GM18907 (cell line): Measurements from ENCODE around the gene GLDC.

Experiments
- ATAC-seq: cut with Tn5 transposase; IDR thresholded peaks from one replicate; pipeline ENCODE4 v1.9.1; 2021; ENCODE audit warnings: mild to moderate bottlenecking, moderate library complexity; ENCODE audit not compliant: unreplicated experiment

The GLDC gene

DNA sequence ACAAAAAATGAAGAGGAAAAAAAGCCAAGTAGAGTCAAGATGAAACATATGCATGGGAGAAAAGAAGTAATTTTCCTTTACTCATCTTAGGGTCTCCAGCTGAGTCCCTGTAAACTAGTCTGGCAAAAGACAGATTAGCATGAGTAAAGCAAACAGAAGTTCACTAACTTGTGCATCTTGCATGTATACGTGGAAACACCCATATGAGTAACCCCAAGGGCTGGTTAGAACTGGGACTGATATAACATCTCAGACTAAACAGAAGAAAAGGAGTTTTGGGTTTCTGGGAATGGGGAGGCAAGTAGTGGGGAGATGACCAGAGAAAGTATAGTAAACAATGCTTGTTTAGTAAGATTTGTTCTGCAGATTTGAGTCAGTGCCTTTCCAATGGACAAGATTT lies 20.1 kb upstream of the GLDC start:
- ATAC-seq = no peak

DNA sequence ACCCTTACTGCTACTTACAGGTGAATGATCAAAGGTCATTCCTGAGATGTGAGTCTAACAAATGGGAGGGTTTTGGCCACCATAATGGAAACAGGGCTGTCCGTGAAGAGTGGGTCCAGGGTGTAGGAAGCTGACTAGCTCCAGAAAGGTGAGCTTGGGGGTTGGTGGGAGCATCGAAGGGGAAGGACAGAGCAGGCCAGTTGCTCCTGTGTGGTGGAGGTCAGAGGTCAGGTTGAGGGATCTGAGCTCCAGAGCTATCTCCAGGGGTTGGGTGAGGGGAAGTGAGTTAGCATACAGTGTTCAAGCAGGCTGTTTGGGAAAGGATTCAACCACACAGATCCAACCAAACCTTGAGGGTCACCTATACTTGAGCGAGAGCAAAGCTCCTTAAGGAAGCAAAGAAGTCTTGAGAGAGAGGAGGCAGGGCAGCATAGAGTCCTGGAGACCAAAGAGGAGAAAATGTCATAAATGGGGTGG lies 18.7 kb upstream of the GLDC start:
- no peak for ATAC-seq

DNA sequence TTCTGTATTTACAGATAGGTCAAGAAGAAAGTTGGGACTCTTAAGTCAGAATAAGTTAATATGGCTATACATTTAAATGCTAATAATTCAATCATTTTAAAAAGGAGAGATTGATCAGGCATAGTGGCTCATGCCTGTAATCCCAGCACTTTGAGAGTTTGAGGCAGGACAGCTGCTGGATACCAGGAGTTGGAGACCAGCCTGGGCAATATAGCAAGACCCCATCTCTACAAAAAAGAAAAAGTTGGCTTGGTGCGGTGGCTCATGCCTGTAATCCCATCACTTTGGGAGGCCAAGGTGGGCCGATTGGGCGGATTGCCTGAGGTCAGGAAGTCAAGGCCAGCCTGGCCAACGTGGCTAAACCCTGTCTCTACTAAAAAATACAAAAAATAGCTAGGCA lies 15.0 kb upstream of the GLDC start:
- ATAC-seq = no peak

DNA sequence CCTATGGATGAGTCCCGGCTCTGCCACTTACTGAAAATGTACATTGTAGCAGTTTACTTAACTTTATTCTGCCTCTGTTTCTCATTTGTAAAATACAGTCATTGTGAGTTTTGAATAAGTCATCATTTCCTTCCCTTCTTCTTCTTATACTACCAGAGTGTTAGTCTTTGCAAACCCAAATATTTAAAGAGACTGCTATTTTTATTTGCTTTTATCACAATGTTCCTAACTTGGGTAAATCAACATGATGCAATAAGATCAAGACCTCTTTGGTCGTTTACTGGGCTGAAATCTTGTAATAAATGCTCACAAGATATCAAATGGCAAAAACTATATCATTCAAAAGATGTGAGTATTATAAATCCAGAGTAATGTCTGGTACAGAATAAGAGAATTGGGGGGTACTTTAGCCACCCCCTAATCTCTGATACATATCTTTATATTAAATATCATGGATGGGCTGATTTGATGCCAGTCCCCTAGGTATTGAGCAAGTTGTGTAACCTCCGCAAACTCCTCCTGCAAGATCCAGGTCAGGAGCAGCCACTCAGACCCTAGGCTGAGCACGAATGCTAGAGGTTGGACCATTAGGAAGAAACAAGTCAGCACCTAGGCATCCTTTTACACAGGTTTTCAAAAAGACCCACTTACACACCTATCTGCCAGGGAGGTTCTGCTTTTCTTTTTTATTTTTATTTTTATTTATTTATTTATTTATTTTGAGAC lies 13.3 kb upstream of the GLDC start:
- ATAC-seq = no peak

DNA sequence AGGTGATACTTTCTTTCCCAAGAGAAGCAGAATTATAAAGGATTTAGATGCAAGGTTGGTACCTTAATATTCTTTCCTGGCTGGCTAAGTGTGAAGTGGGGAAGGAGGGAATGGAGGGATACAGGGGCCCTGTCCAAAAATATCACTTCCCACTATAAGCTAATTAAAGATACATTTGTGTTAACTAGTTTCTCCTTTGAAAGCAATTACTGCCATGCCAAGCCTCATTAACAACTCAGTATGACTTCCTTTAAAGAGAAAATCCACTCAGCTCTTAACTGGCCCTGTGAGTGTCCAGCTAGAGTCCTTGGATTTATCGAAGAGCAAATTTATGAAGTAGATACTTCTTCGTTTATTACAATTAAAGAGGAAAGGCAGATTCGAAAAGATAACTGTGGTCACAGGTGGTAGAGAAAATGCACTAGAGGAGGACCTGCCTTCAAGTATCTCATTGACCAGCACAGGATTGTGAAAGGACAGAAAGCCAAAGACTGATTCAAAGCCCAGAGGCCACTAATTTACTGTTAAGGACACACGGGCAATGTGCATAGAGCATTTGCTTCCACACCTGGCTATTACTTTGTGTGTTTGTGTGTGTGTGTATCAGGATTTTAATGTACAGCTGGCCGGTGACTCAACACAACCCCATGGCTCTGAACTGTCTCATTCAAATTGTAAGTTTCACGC lies 11.2 kb upstream of the GLDC start:
- no peak for ATAC-seq

DNA sequence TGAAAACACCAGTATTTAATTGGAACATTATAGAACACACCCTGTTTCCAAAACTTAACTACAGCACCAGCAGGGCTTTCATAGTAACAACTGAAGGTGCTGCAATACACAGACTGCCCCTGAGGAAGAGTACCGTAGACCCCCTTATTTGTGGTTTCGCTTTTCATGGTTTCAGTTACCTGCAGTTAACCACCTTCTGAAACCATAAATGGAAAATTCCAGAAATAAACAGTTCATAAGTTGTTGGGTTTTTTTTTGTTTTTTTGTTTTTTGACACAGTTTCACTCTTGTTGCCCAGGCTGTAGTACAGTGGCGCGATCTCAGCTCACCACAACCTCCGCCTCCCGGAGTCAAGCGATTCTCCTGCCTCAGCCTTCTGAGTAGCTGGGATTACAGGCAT lies 9.5 kb upstream of the GLDC start:
- ATAC-seq = peak; percentile 85

DNA sequence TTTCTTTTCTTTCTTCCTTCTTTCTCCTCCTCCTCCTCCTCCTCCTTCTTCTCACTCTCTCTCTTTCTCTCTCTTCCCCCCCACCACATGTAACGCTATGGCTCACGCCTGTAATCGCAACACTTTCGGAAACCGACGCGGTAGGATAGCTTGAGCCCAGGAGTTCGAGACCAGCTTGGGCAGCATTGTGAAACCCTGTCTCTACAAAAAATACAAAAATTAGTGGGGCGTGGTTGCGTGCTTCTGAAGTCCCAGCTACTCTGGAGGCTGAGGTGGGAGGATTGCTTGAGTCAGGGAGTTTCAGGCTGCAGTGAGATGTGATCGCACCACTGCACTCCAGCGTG lies 736 bp upstream of the GLDC start:
- ATAC-seq = no peak

DNA sequence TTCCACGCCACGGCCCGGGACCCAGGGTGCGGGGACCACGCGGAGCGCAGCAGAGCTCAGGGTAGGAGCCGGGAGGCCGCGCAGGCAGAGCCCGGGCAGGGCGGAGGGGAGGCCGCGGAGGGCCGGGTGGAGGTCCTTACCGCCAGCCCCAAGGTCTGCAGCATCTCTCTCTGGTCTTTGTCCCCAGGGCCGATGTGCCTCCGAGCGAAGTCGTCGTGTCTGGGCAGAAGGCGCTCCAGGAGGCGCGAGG lies 499 bp downstream of the GLDC start:
- peak; percentile 44 for ATAC-seq

DNA sequence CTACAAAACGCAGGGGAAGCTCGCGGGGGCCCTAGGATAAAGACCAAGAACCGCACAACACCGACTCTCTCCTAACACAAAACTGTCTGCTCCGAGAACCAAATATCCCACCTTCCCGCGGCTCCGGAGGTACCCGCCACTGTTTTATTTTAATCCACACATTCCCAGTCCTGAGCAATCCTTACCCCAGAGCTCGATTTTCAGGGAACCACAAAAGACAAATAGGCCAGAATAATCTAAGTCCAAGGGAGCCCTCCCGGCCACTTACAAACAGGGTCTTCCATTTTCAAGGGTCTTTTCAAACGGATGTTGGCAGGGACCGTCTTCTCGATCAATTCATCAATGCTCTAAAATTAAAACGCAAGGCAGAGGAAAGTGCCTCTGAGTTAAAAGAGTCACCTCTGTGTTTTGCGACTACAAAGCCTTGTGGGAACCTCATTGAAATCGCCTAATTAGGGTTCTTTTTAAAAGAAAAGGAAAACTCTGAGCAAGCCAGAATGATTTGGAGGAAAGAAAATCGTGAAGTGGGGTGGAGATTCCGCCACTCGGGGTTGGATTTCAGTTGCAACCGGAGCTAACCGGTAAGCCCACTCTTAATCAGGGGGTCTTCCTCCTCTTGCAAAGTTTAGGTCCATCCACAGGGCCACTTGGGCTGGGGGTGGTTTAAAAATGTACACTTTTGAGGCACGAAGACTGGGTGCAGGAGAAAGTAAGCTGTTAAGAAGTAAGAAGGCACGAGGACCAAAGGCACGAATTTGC lies 1.0 kb downstream of the GLDC start:
- no peak for ATAC-seq

DNA sequence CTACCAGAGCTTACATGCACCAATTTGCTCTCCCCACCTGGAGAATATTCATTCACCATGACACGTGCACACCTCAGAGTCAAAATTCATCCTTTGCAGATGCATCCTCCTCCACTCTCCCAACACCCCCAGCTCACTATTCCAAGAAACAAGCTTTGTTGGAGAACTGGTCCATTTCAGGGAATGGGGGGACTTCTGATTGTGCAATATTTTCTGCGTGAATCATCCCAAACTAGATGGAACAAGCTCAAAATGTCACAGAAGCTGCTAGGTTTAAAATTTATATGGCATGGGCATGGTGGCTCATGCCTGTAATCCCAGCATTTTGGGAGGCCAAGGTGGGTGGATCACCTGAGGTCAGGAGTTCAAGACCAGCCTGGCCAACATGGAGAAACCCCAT lies 3.6 kb downstream of the GLDC start:
- ATAC-seq = no peak

DNA sequence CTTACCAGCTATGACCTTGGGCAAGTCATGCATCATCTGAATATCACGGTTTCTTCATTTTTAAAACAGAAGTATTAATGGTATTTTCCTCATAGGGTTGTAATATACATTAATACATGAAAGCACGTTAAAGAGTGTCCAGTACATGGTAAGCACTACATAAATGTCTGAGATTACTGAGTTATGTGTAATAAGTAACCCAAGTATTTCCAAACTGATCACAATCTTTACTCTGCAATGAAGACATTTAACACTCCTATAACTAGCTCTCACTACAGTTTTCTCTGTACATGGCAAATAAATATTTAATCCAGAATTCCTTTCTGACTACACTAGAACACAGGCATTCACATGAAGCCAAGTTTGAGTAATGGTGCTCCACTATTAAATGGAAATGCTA lies 4.0 kb downstream of the GLDC start:
- ATAC-seq = no peak

DNA sequence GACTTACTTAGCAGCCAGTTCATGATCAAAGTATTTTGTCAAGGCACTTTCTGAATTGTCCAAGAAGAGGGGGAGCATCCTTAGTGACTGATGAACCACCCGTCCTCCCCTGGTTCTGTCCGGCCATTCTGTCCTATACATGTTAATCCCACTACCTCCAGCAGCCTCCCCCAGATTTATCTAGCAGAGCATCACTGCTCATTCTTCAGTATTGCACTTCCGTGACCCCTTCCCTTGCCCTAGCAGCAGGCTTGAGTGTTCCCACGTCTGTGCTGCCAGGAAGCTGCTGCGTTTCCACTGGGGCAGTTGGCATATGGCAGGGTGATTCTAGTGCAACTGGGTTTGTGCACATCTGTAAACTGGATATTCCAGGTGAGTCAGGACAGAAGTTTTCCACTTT lies 4.5 kb downstream of the GLDC start:
- ATAC-seq = no peak

DNA sequence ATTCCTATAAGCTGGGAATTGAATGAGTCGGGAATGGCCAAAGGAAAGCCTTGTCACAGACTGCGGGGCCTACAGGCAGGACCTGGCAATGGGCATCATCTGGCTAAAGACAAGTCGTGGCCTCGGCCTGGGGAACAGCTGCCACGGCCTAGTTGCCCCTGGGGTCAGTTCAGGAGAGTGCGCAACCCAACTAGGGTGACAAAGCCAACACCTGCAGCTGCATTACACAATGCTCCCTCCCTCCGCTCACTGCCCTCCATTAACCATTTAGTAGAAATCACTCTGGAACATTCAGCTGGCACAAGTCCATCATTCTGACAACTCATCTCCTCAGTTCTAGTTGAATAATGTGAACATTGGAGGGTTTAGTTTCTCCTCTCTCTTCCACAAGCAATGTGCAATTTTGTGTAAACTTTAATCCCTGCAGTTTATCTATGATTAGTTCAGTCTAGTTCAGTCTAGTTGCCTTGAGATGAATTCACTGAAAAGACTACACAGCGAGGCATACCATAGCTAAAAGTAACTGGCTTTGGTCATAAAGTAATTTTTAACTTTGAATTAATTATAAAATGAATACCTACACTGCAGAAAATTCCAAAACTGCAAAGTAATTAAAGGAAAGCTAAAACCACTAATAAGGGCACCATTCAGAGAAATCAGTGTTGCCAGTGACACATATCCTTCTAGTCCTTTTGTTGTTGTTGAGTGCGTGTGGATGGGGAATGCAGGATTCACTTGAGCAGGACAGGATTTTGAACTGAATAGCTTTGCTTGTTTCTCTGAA lies 5.1 kb downstream of the GLDC start:
- no peak for ATAC-seq

DNA sequence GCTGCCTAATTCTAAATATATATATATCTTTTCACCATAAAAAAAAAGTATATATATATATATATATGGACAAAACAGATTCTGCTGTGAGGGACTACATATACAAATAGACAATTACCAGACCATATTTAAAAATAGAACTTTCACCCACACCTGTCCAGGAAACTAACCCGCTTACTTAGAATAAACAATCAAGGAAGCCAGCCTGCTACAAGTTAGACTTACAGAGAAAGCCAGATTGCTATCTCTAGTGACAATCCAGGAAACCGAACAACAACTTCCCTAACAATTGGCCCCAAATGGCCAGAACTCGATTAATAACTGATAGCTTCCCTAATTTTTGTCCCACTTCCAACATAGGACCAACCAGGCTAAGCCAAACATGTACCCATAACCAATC lies 5.9 kb downstream of the GLDC start:
- ATAC-seq = no peak

DNA sequence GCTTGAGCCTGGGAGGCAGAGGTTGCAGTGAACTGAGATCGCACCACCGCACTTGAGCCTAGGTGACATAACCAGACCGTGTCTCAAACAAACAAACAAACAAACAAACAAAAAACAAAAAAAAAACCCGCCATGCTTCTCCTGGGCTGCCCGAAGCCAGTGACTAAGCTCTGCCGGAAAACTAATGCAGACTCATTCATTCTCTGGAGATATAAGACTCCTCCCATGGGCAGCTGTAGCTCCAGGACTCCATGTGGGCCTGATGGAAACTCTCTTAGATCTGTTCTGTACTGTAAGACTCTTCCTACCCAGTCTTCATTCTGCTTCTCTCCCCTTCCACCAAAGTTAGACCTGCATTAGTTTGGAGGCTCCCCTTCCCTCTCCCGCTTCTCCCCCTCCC lies 11.1 kb downstream of the GLDC start:
- ATAC-seq = no peak

DNA sequence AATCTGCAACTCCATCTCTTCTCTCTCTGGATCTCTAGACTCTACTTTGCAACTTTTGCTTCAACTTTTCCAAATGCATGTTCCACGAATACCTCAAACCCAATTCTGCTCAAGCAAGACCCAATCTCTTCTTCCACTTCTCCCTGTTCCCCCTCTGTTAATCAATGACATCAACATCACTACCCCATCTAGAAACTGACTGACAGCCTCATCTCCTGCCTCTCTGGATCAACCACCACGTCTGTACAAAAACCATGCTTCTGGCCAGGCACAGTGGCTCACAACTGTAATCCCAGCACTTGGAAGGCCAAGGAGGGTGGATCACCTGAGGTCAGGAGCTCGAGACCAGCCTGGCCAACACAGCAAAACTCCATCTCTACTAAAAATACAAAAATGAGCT lies 12.2 kb downstream of the GLDC start:
- no peak for ATAC-seq

DNA sequence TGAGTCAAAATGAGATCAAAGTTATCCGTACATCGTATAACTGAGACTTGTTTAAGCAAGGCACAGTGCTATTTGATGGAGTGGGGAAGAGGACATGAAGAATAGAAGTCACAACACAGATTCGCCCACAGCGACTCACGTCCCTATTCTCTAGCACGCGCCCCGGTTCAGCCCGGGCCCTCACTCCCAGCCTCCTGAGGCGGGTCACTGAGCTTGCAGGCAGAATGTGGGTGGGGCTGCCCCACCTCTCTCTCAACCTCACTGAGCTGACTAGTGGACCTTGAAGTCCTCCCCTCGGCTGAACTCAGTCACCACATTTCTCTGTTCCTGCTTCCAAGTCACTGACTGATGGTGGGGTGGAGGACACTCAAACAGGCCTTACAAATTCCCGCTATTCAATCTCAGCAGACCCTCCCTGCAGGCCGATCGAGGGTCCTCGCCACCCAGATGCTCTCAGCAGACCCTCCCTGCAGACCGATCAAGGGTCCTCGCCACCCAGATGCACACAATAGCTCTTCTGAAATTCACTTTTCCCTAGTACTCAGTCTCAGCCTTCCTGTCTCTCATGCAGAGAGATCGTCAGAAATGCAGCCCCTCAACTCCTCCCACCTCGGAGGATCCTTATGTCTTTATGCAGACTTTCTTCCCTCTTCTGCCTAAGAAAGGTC lies 12.9 kb downstream of the GLDC start:
- peak; percentile 98 for ATAC-seq

DNA sequence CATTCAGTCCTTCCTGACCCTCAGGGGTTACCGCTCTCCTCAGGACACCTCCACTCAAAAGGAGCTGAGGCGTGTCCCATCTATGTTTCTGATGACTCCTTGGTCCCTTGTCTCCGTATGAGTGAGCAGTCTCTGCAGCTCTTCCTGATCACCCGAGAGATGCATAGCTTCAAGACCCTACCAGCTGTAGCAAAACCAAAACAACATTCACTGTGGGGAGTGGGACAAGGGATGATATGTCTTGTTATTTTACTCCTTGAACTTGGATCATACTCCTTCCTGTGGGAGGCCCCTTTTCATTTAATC lies 14.4 kb downstream of the GLDC start:
- peak; percentile 23 for ATAC-seq

DNA sequence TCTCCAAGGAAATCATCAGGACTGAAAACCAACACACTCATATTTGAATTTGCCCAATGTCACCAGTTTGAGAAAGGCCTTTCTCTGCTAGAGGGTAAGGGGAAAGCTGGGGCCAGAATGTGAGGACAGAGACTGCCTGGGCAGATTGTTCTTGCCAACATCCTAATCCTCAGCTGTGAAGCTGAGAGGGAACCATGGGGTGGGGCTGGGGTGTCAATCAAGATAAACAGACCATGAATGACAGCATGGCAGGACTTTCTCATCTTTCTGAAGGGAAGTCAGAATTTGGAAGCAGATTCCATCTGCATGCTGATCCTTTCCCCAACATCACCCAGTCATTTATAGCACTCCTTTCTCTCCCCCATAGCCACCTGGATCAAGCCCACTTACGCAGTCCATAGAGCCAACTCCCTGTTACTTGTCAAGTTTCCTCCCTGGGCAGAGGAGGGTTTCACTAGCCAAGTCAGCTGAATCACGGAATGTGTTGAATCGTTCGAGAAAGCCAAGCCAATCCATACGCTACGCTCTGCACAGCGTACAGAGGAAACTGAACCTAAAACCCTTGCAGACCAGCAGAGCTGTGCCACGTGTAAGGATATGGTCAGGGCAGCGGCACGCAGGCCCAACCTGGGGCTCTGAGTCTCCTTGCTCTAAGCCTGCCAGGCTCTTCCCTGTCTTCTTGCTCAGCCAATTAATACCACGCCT lies 14.9 kb downstream of the GLDC start:
- ATAC-seq = peak; percentile 61

DNA sequence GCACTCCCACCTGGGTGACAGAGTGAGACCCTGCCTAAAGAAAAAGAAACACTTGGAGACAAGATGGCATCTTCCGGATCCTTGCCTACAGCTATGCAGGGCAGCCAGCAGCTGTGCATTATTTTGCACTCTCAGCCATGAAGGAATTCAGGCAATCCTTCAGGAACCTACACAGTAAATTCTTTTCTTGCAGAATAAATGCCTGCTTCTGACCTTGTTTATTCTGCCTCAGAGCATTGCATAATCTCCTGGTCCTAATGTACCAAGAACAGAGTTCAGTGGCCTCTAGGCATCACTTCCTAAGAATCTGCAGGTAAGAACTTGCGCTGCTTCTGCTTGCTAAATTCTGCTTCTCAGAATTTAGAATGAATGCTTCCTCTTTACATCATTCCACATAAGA lies 16.8 kb downstream of the GLDC start:
- no peak for ATAC-seq

DNA sequence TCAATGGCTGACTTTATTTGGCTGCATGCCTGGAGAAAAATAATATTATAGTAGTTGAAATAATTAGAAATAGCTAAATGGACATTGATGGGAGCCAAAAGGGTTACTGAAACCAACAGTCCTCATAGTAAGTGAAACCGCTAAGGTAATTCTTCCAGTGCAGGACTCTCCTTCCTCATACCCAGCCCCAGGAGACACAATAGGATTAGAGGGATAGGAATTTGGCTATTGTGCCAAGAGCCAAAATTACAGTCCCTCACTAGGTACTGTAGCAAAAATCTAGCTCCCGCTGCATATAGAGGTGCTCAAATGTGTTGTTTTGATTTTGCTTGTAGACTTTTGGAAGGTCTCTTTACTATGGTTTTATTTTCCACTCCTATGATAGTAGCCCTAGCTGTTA lies 20.2 kb downstream of the GLDC start:
- no peak for ATAC-seq
